Keratinocyte (primary cell): ENCODE results near the gene SKA2.

ENCODE experiments used
- CTCF ChIP-seq, 3 experiments: IDR thresholded peaks in 1 of 3; conservative IDR thresholded peaks in 1 of 3; optimal IDR thresholded peaks in 1 of 3; 2 replicates in 2 of 3; 3 replicates in 1 of 3; pipeline versions ENCODE3 to v1.5.1; 2011; ENCODE audit warnings: low read length in 3 of 3, mild to moderate bottlenecking in 3 of 3, moderate library complexity in 2 of 3, control low read depth in 1 of 3, inconsistent platforms in 1 of 3; ENCODE audit not compliant: insufficient read depth in 2 of 3; ENCODE audit errors: extremely low read depth in 1 of 3
- EZH2 ChIP-seq: IDR thresholded peaks from one replicate; pipeline ENCODE4 v1.6.1; 2012; ENCODE audit warnings: inconsistent platforms, mild to moderate bottlenecking, low read length, moderate library complexity

DNA sequence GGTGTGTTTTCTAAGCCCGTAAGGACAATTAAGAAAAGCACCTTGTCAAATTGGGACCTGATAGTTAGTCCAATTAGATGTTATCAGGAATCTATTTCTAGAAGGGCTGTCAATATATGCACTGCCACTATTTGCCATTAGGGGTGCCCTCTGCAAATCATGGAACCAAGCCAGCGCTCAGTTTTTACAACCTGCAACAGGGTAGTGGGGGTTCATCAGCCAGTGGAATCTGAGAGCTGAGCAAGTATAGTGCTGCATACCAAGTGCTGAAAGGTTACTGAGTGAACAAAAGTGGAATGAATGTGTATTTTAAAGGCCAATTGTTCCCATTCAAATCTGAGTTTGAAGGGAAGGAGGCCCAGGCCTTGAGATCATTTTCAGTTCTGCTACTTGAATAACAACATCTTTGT, 11.0 kb upstream of the SKA2 start:
- TF ChIP-seq CTCF (optimal IDR thresholded peaks at IDR 0.05 in 1 of 3, IDR thresholded peaks at IDR 0.05 in 1 of 3, conservative IDR thresholded peaks at IDR 0.05 in 1 of 3; ENCODE audit: extremely low read depth in 1 of 3, insufficient read depth in 2 of 3, low read length in 3 of 3) (peak; percentile 62 to 93 (median 67)), EZH2 (no peak)
